ENCODE measurements around the gene AP4E1.

DNA sequence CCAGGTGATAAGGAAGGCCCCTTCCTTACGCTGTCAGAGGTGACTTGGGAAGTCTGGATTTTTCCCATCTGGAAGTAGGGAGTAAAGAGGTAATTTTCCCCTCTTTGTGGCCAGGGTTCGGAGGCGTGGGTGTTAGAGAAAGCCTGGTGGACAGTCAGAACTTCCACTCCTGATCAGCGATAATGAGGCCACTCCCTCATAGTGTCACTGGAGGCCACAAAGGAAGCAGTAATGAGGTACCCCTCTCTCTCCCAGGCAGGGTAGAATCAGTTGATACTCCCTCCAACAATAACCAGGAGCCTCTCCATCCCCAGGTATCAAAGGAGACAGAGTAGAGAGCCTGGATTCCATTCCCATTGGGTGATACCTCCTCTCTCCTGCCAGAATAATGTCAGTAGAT is 30.0 kb downstream of the AP4E1 start:
- TF ChIP-seq, protein P1, sequence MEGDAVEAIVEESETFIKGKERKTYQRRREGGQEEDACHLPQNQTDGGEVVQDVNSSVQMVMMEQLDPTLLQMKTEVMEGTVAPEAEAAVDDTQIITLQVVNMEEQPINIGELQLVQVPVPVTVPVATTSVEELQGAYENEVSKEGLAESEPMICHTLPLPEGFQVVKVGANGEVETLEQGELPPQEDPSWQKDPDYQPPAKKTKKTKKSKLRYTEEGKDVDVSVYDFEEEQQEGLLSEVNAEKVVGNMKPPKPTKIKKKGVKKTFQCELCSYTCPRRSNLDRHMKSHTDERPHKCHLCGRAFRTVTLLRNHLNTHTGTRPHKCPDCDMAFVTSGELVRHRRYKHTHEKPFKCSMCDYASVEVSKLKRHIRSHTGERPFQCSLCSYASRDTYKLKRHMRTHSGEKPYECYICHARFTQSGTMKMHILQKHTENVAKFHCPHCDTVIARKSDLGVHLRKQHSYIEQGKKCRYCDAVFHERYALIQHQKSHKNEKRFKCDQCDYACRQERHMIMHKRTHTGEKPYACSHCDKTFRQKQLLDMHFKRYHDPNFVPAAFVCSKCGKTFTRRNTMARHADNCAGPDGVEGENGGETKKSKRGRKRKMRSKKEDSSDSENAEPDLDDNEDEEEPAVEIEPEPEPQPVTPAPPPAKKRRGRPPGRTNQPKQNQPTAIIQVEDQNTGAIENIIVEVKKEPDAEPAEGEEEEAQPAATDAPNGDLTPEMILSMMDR (IDR thresholded peaks at IDR 0.05; ENCODE audit: low read depth, low read length), result no peak
- no peak for TF ChIP-seq EZH2phosphoT487 (IDR thresholded peaks at IDR 0.05; ENCODE audit: low read depth)

Measured in OCI-LY3 (cell line).